Sigmoid colon (tissue), 3 donors: Measurements from ENCODE around the gene CRABP1.

ENCODE experiments used
- CTCF ChIP-seq, 4 experiments: fragments of 450-650 bp in 3 of 4; fragments of 200-600 bp in 1 of 4; IDR thresholded peaks; one replicate each; pipeline ENCODE4 v1.5.1; 2016 to 2019; ENCODE audit warnings: antibody characterized with exemption in 4 of 4, mild to moderate bottlenecking in 3 of 4, moderate library complexity in 2 of 4
- POLR2A ChIP-seq, 2 donors: fragments of 450-650 bp; IDR thresholded peaks; one replicate each; pipeline ENCODE4 v1.6.1; 2016; ENCODE audit warnings: antibody characterized with exemption in 2 of 2, mild to moderate bottlenecking in 2 of 2, moderate library complexity in 2 of 2

- TF ChIP-seq POLR2A (IDR thresholded peaks at IDR 0.05) (no peak), CTCF (IDR thresholded peaks at IDR 0.05) (no peak)
These were observed 29.0 kb downstream of the CRABP1 start for GRCh38 chr15:78369161-78369560.
